Liver (tissue), 3 donors: ENCODE data around the gene PRELID3B.

Experiments used
- ATF3 ChIP-seq: IDR thresholded peaks from 2 replicates; pipeline ENCODE4 v1.6.1; 2016; ENCODE audit warnings: antibody characterized with exemption
- CTCF ChIP-seq: fragments of 150-350 bp; IDR thresholded peaks from 2 replicates; pipeline ENCODE4 v1.5.1; 2017; ENCODE audit warnings: improper control_type of control experiment, low read depth, low read length; ENCODE audit not compliant: missing input control
- FOXA1 ChIP-seq: IDR thresholded peaks from 2 replicates; pipeline ENCODE4 v1.6.1; 2016; ENCODE audit warnings: antibody characterized with exemption
- GABPA ChIP-seq, 2 donors: IDR thresholded peaks in 1 of 2; conservative IDR thresholded peaks in 1 of 2; 2 replicates each; pipeline ENCODE4 v1.6.1; 2016; ENCODE audit warnings: antibody characterized with exemption in 2 of 2, mild to moderate bottlenecking in 1 of 2, moderate library complexity in 1 of 2
- HNF4A ChIP-seq, 2 donors: conservative IDR thresholded peaks; 2 replicates each; pipeline ENCODE4 v1.6.1; 2016; ENCODE audit warnings: antibody characterized with exemption in 2 of 2, mild to moderate bottlenecking in 2 of 2
- JUND ChIP-seq, 2 donors: IDR thresholded peaks; 2 replicates each; pipeline ENCODE4 v1.6.1; 2016; ENCODE audit warnings: antibody characterized with exemption in 2 of 2
- MAX ChIP-seq: IDR thresholded peaks from 2 replicates; pipeline ENCODE4 v1.6.1; 2016; ENCODE audit warnings: antibody characterized with exemption
- RAD21 ChIP-seq, 2 donors: IDR thresholded peaks; 2 replicates each; pipeline ENCODE4 v1.6.1; 2016; ENCODE audit warnings: antibody characterized with exemption in 2 of 2, mild to moderate bottlenecking in 2 of 2
- REST ChIP-seq: IDR thresholded peaks from 2 replicates; pipeline ENCODE4 v1.6.1; 2016; ENCODE audit warnings: antibody characterized with exemption, mild to moderate bottlenecking
- RXRA ChIP-seq, 2 donors: IDR thresholded peaks; 2 replicates each; pipeline ENCODE4 v1.6.1; 2017 to 2018; ENCODE audit warnings: antibody characterized with exemption in 2 of 2, mild to moderate bottlenecking in 1 of 2
- YY1 ChIP-seq: IDR thresholded peaks from 2 replicates; pipeline ENCODE4 v1.6.1; 2016; ENCODE audit warnings: antibody characterized with exemption, mild to moderate bottlenecking
- ZBTB33 ChIP-seq: IDR thresholded peaks from 2 replicates; pipeline ENCODE4 v1.6.1; 2016; ENCODE audit warnings: antibody characterized with exemption
- donor health status: healthy.
- donor health status: healthy.

GRCh38 chr20:59015812-59016711 lies 26.5 kb downstream of the PRELID3B start:
- TF ChIP-seq CTCF (no peak), MAX (no peak), RXRA (IDR thresholded peaks at IDR 0.05) (no peak), RAD21 (IDR thresholded peaks at IDR 0.05) (no peak), GABPA (IDR thresholded peaks at IDR 0.05 in 1 of 2, conservative IDR thresholded peaks at IDR 0.05 in 1 of 2) (no peak), YY1 (no peak), FOXA1 (no peak), ATF3 (no peak), REST (no peak), HNF4A (conservative IDR thresholded peaks at IDR 0.05) (no peak), JUND (IDR thresholded peaks at IDR 0.05) (no peak), ZBTB33 (no peak)
